IMR-90 (cell line): ENCODE results near the gene RBFOX1. TPM values are rescaled to one million over a fixed set of nuclear protein-coding genes. Genes with fewer than 3 reads are reported as not detected.

ENCODE experiments used
- ATAC-seq: fragments of 200-7000 bp; cut with Tn5 transposase; 2 replicates; pipeline ENCODE4 v1.9.1; 2020; ENCODE audit warnings: low read depth, mild to moderate bottlenecking, moderate library complexity
- BruUV-seq: library from RNA; stranded (reverse); fragments of 400-500 nt; replicated peaks from 2 replicates; lab custom pipeline; 2021; lab: Mats Ljungman, UMichigan
- CTCF ChIA-PET: fragments of 300-600 bp; formaldehyde crosslinking; extraction: SDS; loops from one replicate; lab custom pipeline; 2021; ENCODE audit warnings: antibody characterized with exemption; lab: Yijun Ruan, JAX
- POLR2A ChIA-PET: fragments of 300-600 bp; sonication (Branson Sonifier 250); formaldehyde crosslinking; loops from one replicate; lab custom pipeline; 2022; ENCODE audit warnings: antibody characterized with exemption; ENCODE audit not compliant: unreplicated experiment; lab: Charles Lee
- DNase-seq: peaks from one replicate; pipeline ENCODE4 v3.0.0; 2013
- H2AFZ ChIP-seq: replicated peaks from 2 replicates; pipeline ENCODE3; 2013; ENCODE audit warnings: low read length, mild to moderate bottlenecking; ENCODE audit not compliant: poor library complexity
- H2AK5ac ChIP-seq: 2 replicates; pipeline ENCODE4 v1.6.1; 2013; ENCODE audit warnings: low read depth, low read length, inconsistent platforms
- H2AK9ac ChIP-seq: replicated peaks from 2 replicates; pipeline ENCODE3; 2013; ENCODE audit warnings: mild to moderate bottlenecking, low read depth, low read length, moderate library complexity; ENCODE audit not compliant: poor library complexity
- H2BK120ac ChIP-seq: 2 replicates; pipeline ENCODE4 v1.6.1; 2013; ENCODE audit warnings: low read depth, low read length, inconsistent platforms
- H2BK15ac ChIP-seq: 3 replicates; pipeline ENCODE4 v1.6.1; 2013; ENCODE audit warnings: low read depth, low read length, inconsistent platforms
- H2BK20ac ChIP-seq: 2 replicates; pipeline ENCODE4 v1.6.1; 2013; ENCODE audit warnings: low read depth, mild to moderate bottlenecking, inconsistent platforms, low read length, moderate library complexity
- H2BK5ac ChIP-seq: 2 replicates; pipeline ENCODE4 v1.6.1; 2013; ENCODE audit warnings: mild to moderate bottlenecking, low read depth, low read length, inconsistent platforms; ENCODE audit not compliant: poor library complexity, severe bottlenecking
- H3K14ac ChIP-seq: replicated peaks from 2 replicates; pipeline ENCODE4 v1.6.1; 2013; ENCODE audit warnings: low read depth, low read length, inconsistent platforms
- H3K18ac ChIP-seq: 2 replicates; pipeline ENCODE4 v1.6.1; 2013; ENCODE audit warnings: low read depth, low read length, control low read depth
- H3K23ac ChIP-seq: 2 replicates; pipeline ENCODE4 v1.6.1; 2013; ENCODE audit warnings: low read depth, low read length, inconsistent platforms
- H3K27ac ChIP-seq: 2 replicates; pipeline ENCODE4 v1.5.1; 2013; ENCODE audit warnings: mild to moderate bottlenecking, control low read depth, low read length; ENCODE audit not compliant: insufficient read depth
- H3K27me3 ChIP-seq: 2 replicates; pipeline ENCODE4 v1.6.1; 2013; ENCODE audit warnings: low read length; ENCODE audit not compliant: control insufficient read depth, insufficient read depth
- H3K36me3 ChIP-seq: 2 replicates; pipeline ENCODE4 v1.6.1; 2013; ENCODE audit warnings: low read length, mixed read lengths; ENCODE audit not compliant: control insufficient read depth, insufficient read depth
- H3K4ac ChIP-seq: 2 replicates; pipeline ENCODE4 v1.6.1; 2013; ENCODE audit warnings: low read depth, low read length, inconsistent platforms
- H3K4me1 ChIP-seq: 2 replicates; pipeline ENCODE4 v1.6.1; 2013; ENCODE audit warnings: low read length, mixed read lengths; ENCODE audit not compliant: control insufficient read depth, insufficient read depth
- H3K4me2 ChIP-seq: 2 replicates; pipeline ENCODE4 v1.6.1; 2013; ENCODE audit warnings: low read depth, mild to moderate bottlenecking, control low read depth, low read length, moderate library complexity
- H3K4me3 ChIP-seq: 2 replicates; pipeline ENCODE4 v1.5.1; 2013; ENCODE audit warnings: low read depth, mild to moderate bottlenecking, control low read depth, low read length, moderate library complexity; ENCODE audit not compliant: insufficient read depth
- H3K56ac ChIP-seq: 2 replicates; pipeline ENCODE4 v1.6.1; 2013; ENCODE audit warnings: low read length, inconsistent platforms; ENCODE audit not compliant: insufficient read depth; ENCODE audit errors: extremely low read depth
- H3K79me1 ChIP-seq, 2 experiments: 2 replicates each; pipeline ENCODE4 v1.6.1; 2013; ENCODE audit warnings: low read length in 2 of 2, inconsistent platforms in 1 of 2, low read depth in 1 of 2
- H3K9ac ChIP-seq: 2 replicates; pipeline ENCODE4 v1.6.1; 2013; ENCODE audit warnings: low read depth, low read length, control low read depth
- H3K9me1 ChIP-seq: 2 replicates; pipeline ENCODE4 v1.6.1; 2013; ENCODE audit warnings: low read length, inconsistent platforms; ENCODE audit not compliant: insufficient read depth
- H3K9me3 ChIP-seq: 2 replicates; pipeline ENCODE4 v1.6.1; 2013; ENCODE audit warnings: low read length; ENCODE audit not compliant: control insufficient read depth, insufficient read depth
- H4K20me1 ChIP-seq: 2 replicates; pipeline ENCODE4 v1.6.1; 2013; ENCODE audit warnings: low read length, inconsistent platforms; ENCODE audit not compliant: insufficient read depth
- H4K5ac ChIP-seq: 2 replicates; pipeline ENCODE4 v1.6.1; 2013; ENCODE audit warnings: mild to moderate bottlenecking, low read depth, low read length, control low read depth
- H4K8ac ChIP-seq, 2 experiments: 2 replicates each; pipeline ENCODE4 v1.6.1; 2013; ENCODE audit warnings: low read depth in 2 of 2, low read length in 2 of 2, control low read depth in 1 of 2, inconsistent platforms in 1 of 2
- H4K91ac ChIP-seq: 2 replicates; pipeline ENCODE4 v1.6.1; 2013; ENCODE audit warnings: low read depth, low read length, inconsistent platforms; ENCODE audit not compliant: insufficient read depth
- BHLHE40 ChIP-seq: fragments of 150-350 bp; IDR thresholded peaks from 2 replicates; pipeline ENCODE4 v1.6.1; 2016; ENCODE audit warnings: mild to moderate bottlenecking, low read depth, low read length
- CEBPB ChIP-seq: IDR thresholded peaks from 2 replicates; pipeline ENCODE4 v1.6.1; 2012; ENCODE audit warnings: low read depth, low read length, improper control_type of control experiment
- CTCF ChIP-seq: conservative IDR thresholded peaks from 2 replicates; pipeline ENCODE4 v1.5.1; 2012; ENCODE audit warnings: mild to moderate bottlenecking, low read depth, low read length, improper control_type of control experiment
- ELK1 ChIP-seq: fragments of 150-350 bp; IDR thresholded peaks from 2 replicates; pipeline ENCODE4 v1.6.1; 2016; ENCODE audit warnings: low read depth, mild to moderate bottlenecking, low read length, moderate library complexity, borderline replicate concordance
- FOS ChIP-seq: fragments of 150-350 bp; IDR thresholded peaks from 2 replicates; pipeline ENCODE4 v1.6.1; 2016; ENCODE audit warnings: low read depth, low read length
- MAFK ChIP-seq: IDR thresholded peaks from 2 replicates; pipeline ENCODE4 v1.6.1; 2012; ENCODE audit warnings: low read depth, low read length, improper control_type of control experiment
- MAZ ChIP-seq: IDR thresholded peaks from 2 replicates; pipeline ENCODE4 v1.6.1; 2012; ENCODE audit warnings: low read depth, mild to moderate bottlenecking, low read length, improper control_type of control experiment, moderate library complexity, borderline replicate concordance
- MXI1 ChIP-seq: IDR thresholded peaks from 2 replicates; pipeline ENCODE4 v1.6.1; 2012; ENCODE audit warnings: low read depth, mild to moderate bottlenecking, low read length, moderate library complexity, borderline replicate concordance
- POLR2A ChIP-seq: IDR thresholded peaks from 2 replicates; pipeline ENCODE4 v1.6.1; 2012; ENCODE audit warnings: mild to moderate bottlenecking, low read depth, low read length
- RAD21 ChIP-seq: IDR thresholded peaks from 2 replicates; pipeline ENCODE4 v1.6.1; 2012; ENCODE audit warnings: low read length, improper control_type of control experiment
- WGBS, 2 experiments: methylation state at CpG; one replicate each; pipeline versions ENCODE4 v1.1.5 to v1.1.7; 2013; ENCODE audit warnings: missing lambda C conversion rate in 2 of 2; ENCODE audit not compliant: insufficient read length in 1 of 2; ENCODE audit errors: extremely low coverage in 2 of 2; 5-methylcytosine and 5-hydroxymethylcytosine counted together
- dilution Hi-C: fragments of 300-500 bp; cut with HindIII; formaldehyde crosslinking; loops from one replicate; pipeline ENCODE4 v1.14.3; 2018; ENCODE audit warnings: low sequenced_read_pairs; ENCODE audit not compliant: unreplicated experiment
- in situ Hi-C: fragments of 300-500 bp; cut with MboI; formaldehyde crosslinking; loops from 3 replicates; pipeline ENCODE4 v1.14.3; 2019; ENCODE audit warnings: low sequenced_read_pairs, inconsistent platforms, mixed read lengths
- intact Hi-C: fragments of 100-400 bp; cut with micrococcal nuclease; formaldehyde crosslinking; loops from 2 replicates; pipeline ENCODE4 v1.10.0; 2022
- polyA plus RNA-seq, 3 experiments: library from polyadenylated mRNA; depleted of rRNA; stranded (reverse); fragments of >200 nt; gene quantifications; 2 replicates each; pipeline ENCODE4 v1.2.3, GENCODE V29; 2012; ENCODE audit warnings: low replicate concordance in 1 of 3
- total RNA-seq: library from RNA; depleted of rRNA; stranded (reverse); fragments of >200 nt; gene quantifications from 2 replicates; pipeline ENCODE4 v1.2.3, GENCODE V29; 2012

The RBFOX1 gene
- total and polyA plus RNA-seq, 2 of the 4 experiments (the other 2 are of a cell fraction), result not detected

- peaks cover 25% of the 10 kb centered on the region for H3K9me3 ChIP-seq
- no peak overlapping the region for H2BK5ac ChIP-seq
- no peak overlapping the region for H3K23ac ChIP-seq
- ChIA-PET POLR2A (interaction anchor here (0.5 to 0.6 kb wide), 2 partner anchors 20 to 189 kb away, joined by 3 read pairs; no protein-coding TSS in a partner anchor), CTCF (interaction anchor here (0.6 kb wide), 1 partner anchor 199 kb away, joined by 3 read pairs; no protein-coding TSS in a partner anchor)
- no peak overlapping the region for H3K27ac ChIP-seq
- H2BK20ac ChIP-seq, result no peak overlapping the region
- TF ChIP-seq FOS (no peak), ELK1 (no peak), MAFK (no peak), CEBPB (no peak), CTCF (no peak), RAD21 (no peak), BHLHE40 (no peak), MXI1 (no peak), MAZ (no peak), POLR2A (no peak)
- no peak overlapping the region for H3K4me2 ChIP-seq
- H3K18ac ChIP-seq, result no peak overlapping the region
- no peaks in the 10 kb centered on the region for H3K36me3 ChIP-seq
- no peak overlapping the region for H2BK15ac ChIP-seq
- no peak overlapping the region for H3K56ac ChIP-seq
- no peak overlapping the region for H4K5ac ChIP-seq
- no peak overlapping the region for H2AK9ac ChIP-seq
- no CpG with 5 or more reads among the region's 12 CpGs for WGBS, 2 experiments
- ATAC-seq (no peak), DNase-seq (no peak)
- H2AFZ ChIP-seq, result no peak overlapping the region
- H3K4ac ChIP-seq, result no peak overlapping the region
- no peaks in the 10 kb centered on the region for H3K79me1 ChIP-seq
- no peak overlapping the region for H4K8ac ChIP-seq
- H3K14ac ChIP-seq, result no peak overlapping the region
- no peak overlapping the region for H2AK5ac ChIP-seq
- no peak overlapping the region for H2BK120ac ChIP-seq
- dilution Hi-C loops (no loop called here), intact Hi-C loops (no loop called here), in situ Hi-C loops (no loop called here)
- H4K91ac ChIP-seq, result no peak overlapping the region
- H3K27me3 ChIP-seq, result no peaks in the 10 kb centered on the region
- no peak overlapping the region for H3K4me3 ChIP-seq
- no TSS peak for BruUV-seq
- no peaks in the 10 kb centered on the region for H3K9me1 ChIP-seq
- H3K4me1 ChIP-seq, result no peaks in the 10 kb centered on the region
- H3K9ac ChIP-seq, result no peak overlapping the region
- H4K20me1 ChIP-seq, result no peaks in the 10 kb centered on the region
Measured at GRCh38 chr16:7437135-7437804, 104.6 kb downstream of the RBFOX1 start.
